LoVo (cell line): ENCODE results near the gene PADI4.
A peak's percentile ranks its signal among the peaks of the same experiment; 100 is the strongest.
"Not testable (repeated sequence)": the region's sequence is repeated elsewhere in the genome, so short reads cannot be mapped to it uniquely, and the experiment has no call there.

Experiments
- DNase-seq: peaks from one replicate; pipeline ENCODE4 v3.0.0-alpha.2; 2016; ENCODE audit warnings: low spot score

The PADI4 gene

GRCh38 chr1:17315542-17316130 is 7.6 kb downstream of the PADI4 start:
- DNase-seq, result no peak

GRCh38 chr1:17316704-17317103 is 8.7 kb downstream of the PADI4 start:
- DNase-seq, result no peak

GRCh38 chr1:17318262-17318661 is 10.3 kb downstream of the PADI4 start:
- DNase-seq, result no peak

- no peak for DNase-seq
Measured at GRCh38 chr1:17319561-17320350, 11.8 kb downstream of the PADI4 start.

- not testable (repeated sequence) for DNase-seq
Measured at GRCh38 chr1:17321857-17322390, 13.9 kb downstream of the PADI4 start.

GRCh38 chr1:17328855-17329254 is 20.9 kb downstream of the PADI4 start:
- DNase-seq, result no peak

GRCh38 chr1:17329610-17330009 is 21.6 kb downstream of the PADI4 start:
- no peak for DNase-seq

- no peak for DNase-seq
Measured at GRCh38 chr1:17330856-17331255, 22.9 kb downstream of the PADI4 start.

GRCh38 chr1:17333081-17333480 is 25.1 kb downstream of the PADI4 start:
- no peak for DNase-seq

GRCh38 chr1:17335821-17336710 is 28.1 kb downstream of the PADI4 start:
- DNase-seq, result peak; percentile 58

GRCh38 chr1:17338706-17339493 is 30.9 kb downstream of the PADI4 start:
- DNase-seq, result no peak

GRCh38 chr1:17339521-17339920 is 31.5 kb downstream of the PADI4 start:
- no peak for DNase-seq

- DNase-seq, result no peak
Measured at GRCh38 chr1:17340358-17340757, 32.4 kb downstream of the PADI4 start.

GRCh38 chr1:17342014-17342441 is 34.0 kb downstream of the PADI4 start:
- DNase-seq, result no peak

- not testable (repeated sequence) for DNase-seq
Measured at GRCh38 chr1:17345506-17345905, 37.5 kb downstream of the PADI4 start.

GRCh38 chr1:17346046-17346789 is 38.2 kb downstream of the PADI4 start:
- DNase-seq, result no peak

GRCh38 chr1:17347769-17348592 is 40.0 kb downstream of the PADI4 start:
- peak; percentile 85 for DNase-seq

- DNase-seq, result no peak
Measured at GRCh38 chr1:17348593-17349234, 40.7 kb downstream of the PADI4 start.

- no peak for DNase-seq
Measured at GRCh38 chr1:17350083-17350482, 42.1 kb downstream of the PADI4 start.
